ENCODE data around the gene TFAP2E. TPM values are rescaled to one million over a fixed set of nuclear protein-coding genes. Genes with fewer than 3 reads are reported as not detected.

The TFAP2E gene
- total RNA-seq, 3 donors from 2014 or later (not counting 1 experiment from before 2014, with no cell fraction given), result 6.6 to 7.3 (median 6.9) TPM

DNA sequence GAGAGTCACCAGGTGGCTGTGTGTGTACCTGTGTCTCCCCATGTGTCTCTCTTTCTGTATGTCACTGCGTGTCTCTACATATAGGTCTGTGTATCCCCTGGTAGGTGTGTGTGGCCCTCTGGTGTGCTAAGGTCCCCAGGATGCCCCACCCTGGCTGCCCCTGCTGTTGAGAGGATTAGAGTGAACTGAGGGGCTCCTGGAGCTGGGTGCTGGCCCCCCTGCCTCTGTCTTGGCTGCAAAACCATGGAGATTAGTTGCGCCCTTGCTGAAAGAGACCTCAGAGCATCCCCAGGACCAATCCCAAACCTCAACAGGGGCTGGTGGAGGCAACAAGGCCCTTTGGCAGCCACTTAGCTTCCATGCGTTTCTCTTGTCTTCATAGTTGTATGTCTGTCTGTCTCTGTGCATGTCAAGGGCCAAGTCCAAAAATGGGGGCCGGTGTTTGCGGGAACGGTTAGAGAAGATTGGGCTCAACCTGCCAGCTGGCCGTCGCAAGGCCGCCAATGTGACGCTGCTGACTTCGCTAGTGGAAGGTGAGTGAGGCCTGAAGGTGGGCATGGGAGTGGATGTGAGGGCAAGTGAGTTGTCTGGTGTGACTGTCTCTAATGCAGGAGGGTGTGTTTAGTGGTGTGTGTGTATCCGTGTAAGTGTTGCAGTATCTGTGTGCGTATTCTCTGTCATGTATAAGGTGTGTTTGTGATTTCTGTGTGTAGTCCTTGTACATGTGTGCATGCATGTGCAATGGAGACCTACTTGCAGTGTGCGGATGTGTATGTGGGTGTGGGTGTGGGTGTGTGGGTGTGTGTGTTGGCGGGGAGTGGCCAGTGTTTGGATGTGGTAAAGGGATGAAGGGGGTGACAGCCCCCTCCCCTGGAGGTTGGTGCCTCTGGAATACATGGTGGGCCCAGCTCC lies 16.7 kb downstream of the TFAP2E start:
- Histone ChIP-seq H3K27ac (ENCODE audit: low read length) (no peak overlapping the region), H3K4me1 (ENCODE audit: control insufficient read depth, insufficient read depth, low read length) (peaks cover 13% of the 10 kb centered on the region), H3K4me3 (ENCODE audit: low read length) (no peak overlapping the region), H3K36me3 (ENCODE audit: control insufficient read depth, insufficient read depth, low read length) (peaks cover 9% of the 10 kb centered on the region), H3K27me3 (ENCODE audit: control insufficient read depth, insufficient read depth, low read length) (no peaks in the 10 kb centered on the region), H3K9me3 (ENCODE audit: control insufficient read depth, insufficient read depth, low read length) (no peaks in the 10 kb centered on the region)
- ATAC-seq, result no peak
- H3K4me3 Mint-ChIP-seq, result no peak overlapping the region
- peaks cover 25 to 46% of the 10 kb centered on the region in 2 donors for H3K4me1 Mint-ChIP-seq
- no peaks in the 10 kb centered on the region for H3K9me3 Mint-ChIP-seq
- TF ChIP-seq, protein P1, sequence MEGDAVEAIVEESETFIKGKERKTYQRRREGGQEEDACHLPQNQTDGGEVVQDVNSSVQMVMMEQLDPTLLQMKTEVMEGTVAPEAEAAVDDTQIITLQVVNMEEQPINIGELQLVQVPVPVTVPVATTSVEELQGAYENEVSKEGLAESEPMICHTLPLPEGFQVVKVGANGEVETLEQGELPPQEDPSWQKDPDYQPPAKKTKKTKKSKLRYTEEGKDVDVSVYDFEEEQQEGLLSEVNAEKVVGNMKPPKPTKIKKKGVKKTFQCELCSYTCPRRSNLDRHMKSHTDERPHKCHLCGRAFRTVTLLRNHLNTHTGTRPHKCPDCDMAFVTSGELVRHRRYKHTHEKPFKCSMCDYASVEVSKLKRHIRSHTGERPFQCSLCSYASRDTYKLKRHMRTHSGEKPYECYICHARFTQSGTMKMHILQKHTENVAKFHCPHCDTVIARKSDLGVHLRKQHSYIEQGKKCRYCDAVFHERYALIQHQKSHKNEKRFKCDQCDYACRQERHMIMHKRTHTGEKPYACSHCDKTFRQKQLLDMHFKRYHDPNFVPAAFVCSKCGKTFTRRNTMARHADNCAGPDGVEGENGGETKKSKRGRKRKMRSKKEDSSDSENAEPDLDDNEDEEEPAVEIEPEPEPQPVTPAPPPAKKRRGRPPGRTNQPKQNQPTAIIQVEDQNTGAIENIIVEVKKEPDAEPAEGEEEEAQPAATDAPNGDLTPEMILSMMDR (IDR thresholded peaks at IDR 0.05), result no peak
- DNase-seq, result no peak
- intact Hi-C loops (cut with micrococcal nuclease), result no loop called here
- no peaks in the 10 kb centered on the region for H3K27me3 Mint-ChIP-seq (ENCODE audit: low read depth in 2 of 2)
- 97% methylated on average over 15 of the region's 15 CpGs for WGBS (ENCODE audit: insufficient coverage)
- H3K36me3 Mint-ChIP-seq, result no peaks in the 10 kb centered on the region
- H3K27ac Mint-ChIP-seq, result peak overlapping the region in 1 of 2 donors; percentile 82

GRCh38 chr1:35590476-35591040 lies 17.4 kb downstream of the TFAP2E start:
- intact Hi-C loops (cut with micrococcal nuclease), result no loop called here
- Histone ChIP-seq H3K27me3 (ENCODE audit: control insufficient read depth, insufficient read depth, low read length) (no peaks in the 10 kb centered on the region), H3K9me3 (ENCODE audit: control insufficient read depth, insufficient read depth, low read length) (no peaks in the 10 kb centered on the region), H3K27ac (ENCODE audit: low read length) (no peak overlapping the region), H3K4me3 (ENCODE audit: low read length) (no peak overlapping the region), H3K36me3 (ENCODE audit: control insufficient read depth, insufficient read depth, low read length) (peaks cover 9% of the 10 kb centered on the region), H3K4me1 (ENCODE audit: control insufficient read depth, insufficient read depth, low read length) (peaks cover 13% of the 10 kb centered on the region)
- no peaks in the 10 kb centered on the region for H3K36me3 Mint-ChIP-seq
- TF ChIP-seq, protein P1 (IDR thresholded peaks at IDR 0.05), result no peak
- peaks cover 25 to 48% of the 10 kb centered on the region in 2 donors for H3K4me1 Mint-ChIP-seq
- DNase-seq, result no peak
- no peak for ATAC-seq
- 96% methylated on average over 25 of the region's 25 CpGs for WGBS (ENCODE audit: insufficient coverage)
- H3K27me3 Mint-ChIP-seq (ENCODE audit: low read depth in 2 of 2), result no peaks in the 10 kb centered on the region
- H3K9me3 Mint-ChIP-seq, result no peaks in the 10 kb centered on the region
- H3K4me3 Mint-ChIP-seq, result no peak overlapping the region
- no peak overlapping the region for H3K27ac Mint-ChIP-seq

DNA sequence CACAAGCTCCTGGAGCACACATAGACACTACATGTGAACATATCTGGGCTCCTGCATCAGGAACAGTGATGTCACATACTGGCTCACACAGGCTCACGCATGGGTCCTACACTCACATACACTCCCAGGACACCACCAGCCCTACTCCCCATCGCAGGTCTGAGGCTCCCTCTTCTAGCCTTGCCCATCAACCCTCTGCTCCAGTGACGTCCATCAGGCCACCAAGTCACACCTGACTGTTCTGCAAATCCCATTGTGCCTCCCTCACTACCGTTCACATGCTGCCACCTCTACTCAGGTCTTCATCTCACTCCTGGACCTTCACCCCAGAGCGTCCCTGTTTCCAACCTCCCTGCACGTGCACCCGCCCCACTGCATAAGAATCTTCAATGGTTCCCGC lies 18.1 kb downstream of the TFAP2E start:
- Histone ChIP-seq H3K27me3 (ENCODE audit: control insufficient read depth, insufficient read depth, low read length) (no peaks in the 10 kb centered on the region), H3K36me3 (ENCODE audit: control insufficient read depth, insufficient read depth, low read length) (peaks cover 9% of the 10 kb centered on the region), H3K4me1 (ENCODE audit: control insufficient read depth, insufficient read depth, low read length) (peaks cover 13% of the 10 kb centered on the region), H3K4me3 (ENCODE audit: low read length) (no peak overlapping the region), H3K27ac (ENCODE audit: low read length) (no peak overlapping the region), H3K9me3 (ENCODE audit: control insufficient read depth, insufficient read depth, low read length) (no peaks in the 10 kb centered on the region)
- no peak overlapping the region for H3K27ac Mint-ChIP-seq
- TF ChIP-seq, protein P1 (IDR thresholded peaks at IDR 0.05), result no peak
- 94% methylated on average over 8 of the region's 8 CpGs for WGBS (ENCODE audit: insufficient coverage)
- H3K4me3 Mint-ChIP-seq, result no peak overlapping the region
- ATAC-seq (no peak), DNase-seq (no peak)
- H3K9me3 Mint-ChIP-seq, result no peaks in the 10 kb centered on the region
- intact Hi-C loops (cut with micrococcal nuclease), result no loop called here
- no peaks in the 10 kb centered on the region for H3K27me3 Mint-ChIP-seq (ENCODE audit: low read depth in 2 of 2)
- H3K4me1 Mint-ChIP-seq, result peaks cover 20 to 49% of the 10 kb centered on the region in 2 donors
- H3K36me3 Mint-ChIP-seq, result no peaks in the 10 kb centered on the region

Data from natural killer cell (primary cell).